Activated T-cell treated with anti-CD3 and anti-CD28 coated beads, Interleukin-2, amount 50 U/mL, for 24 hours (primary cell): Measurements from ENCODE around the gene SLC38A7.

ENCODE experiments used
- DNase-seq: peaks from one replicate; pipeline ENCODE4 v3.0.0-alpha.2; 2020
- H3K27ac Mint-ChIP-seq: 2 replicates; pipeline ENCODE4 v1.8.0; 2020; ENCODE audit warnings: mild to moderate bottlenecking, mixed read lengths
- H3K27me3 Mint-ChIP-seq: 2 replicates; pipeline ENCODE4 v1.8.0; 2020; ENCODE audit warnings: mixed read lengths
- H3K36me3 Mint-ChIP-seq: 2 replicates; pipeline ENCODE4 v1.8.0; 2020; ENCODE audit warnings: low read depth, mixed read lengths
- H3K4me1 Mint-ChIP-seq: 2 replicates; pipeline ENCODE4 v1.8.0; 2020; ENCODE audit warnings: low read depth, mixed read lengths
- H3K4me3 Mint-ChIP-seq: 2 replicates; pipeline ENCODE4 v1.8.0; 2020; ENCODE audit warnings: mild to moderate bottlenecking, moderate library complexity, mixed read lengths
- H3K9me3 Mint-ChIP-seq: 2 replicates; pipeline ENCODE4 v1.8.0; 2020; ENCODE audit warnings: mixed read lengths

The SLC38A7 gene

DNA sequence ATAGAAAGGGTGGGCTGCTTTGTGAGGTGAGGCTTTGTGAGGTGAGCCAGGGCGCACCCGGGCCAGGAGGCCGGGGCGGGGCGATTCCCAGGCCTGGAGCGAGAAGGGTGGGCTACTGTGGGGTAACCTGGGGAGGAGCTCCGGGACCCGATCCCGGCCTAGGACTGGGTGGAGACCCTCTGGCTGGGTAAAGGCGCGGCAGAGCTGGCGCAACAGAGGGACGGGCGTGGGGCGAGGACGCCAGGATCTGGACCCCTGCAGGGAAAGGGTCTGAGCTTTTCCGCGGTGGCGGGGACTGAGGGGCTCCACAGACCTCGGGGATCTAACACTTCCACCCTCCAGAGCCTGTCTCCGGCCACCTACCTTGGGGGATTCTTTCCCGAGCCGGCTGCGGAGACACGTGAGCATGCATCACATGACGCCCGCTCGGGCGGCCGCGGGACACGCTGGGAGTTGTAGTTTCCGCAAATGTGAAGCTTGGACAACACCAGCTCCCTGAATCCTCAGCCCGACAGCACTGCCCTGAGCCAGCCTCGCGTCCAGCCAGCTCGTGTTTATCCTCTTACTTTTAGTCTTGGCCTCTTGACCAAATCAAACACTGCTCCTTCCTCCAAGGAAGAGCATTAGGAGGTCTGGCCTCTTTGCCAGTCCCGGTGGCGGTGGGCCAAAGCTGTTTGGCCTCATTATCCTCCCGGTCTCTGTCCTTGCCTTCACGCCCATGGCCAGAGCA lies at the start of gene SLC38A7:
Gene SLC38A7, minus strand, starts transcription at position 417 of the 730 bp plus-strand sequence. CDS start 4,644 bp downstream, outside the sequence.
- Mint-ChIP-seq H3K9me3 (no peaks in the 10 kb centered on the region), H3K4me3 (peak within 1 kb of the TSS; percentile 94), H3K27ac (peak within 1 kb of the TSS; percentile 92), H3K4me1 (peaks cover 19% of the 10 kb centered on the region), H3K27me3 (no peaks in the 10 kb centered on the region), H3K36me3 (peaks cover 13% of the 10 kb centered on the region)
- DNase-seq, result peak; percentile 83

DNA sequence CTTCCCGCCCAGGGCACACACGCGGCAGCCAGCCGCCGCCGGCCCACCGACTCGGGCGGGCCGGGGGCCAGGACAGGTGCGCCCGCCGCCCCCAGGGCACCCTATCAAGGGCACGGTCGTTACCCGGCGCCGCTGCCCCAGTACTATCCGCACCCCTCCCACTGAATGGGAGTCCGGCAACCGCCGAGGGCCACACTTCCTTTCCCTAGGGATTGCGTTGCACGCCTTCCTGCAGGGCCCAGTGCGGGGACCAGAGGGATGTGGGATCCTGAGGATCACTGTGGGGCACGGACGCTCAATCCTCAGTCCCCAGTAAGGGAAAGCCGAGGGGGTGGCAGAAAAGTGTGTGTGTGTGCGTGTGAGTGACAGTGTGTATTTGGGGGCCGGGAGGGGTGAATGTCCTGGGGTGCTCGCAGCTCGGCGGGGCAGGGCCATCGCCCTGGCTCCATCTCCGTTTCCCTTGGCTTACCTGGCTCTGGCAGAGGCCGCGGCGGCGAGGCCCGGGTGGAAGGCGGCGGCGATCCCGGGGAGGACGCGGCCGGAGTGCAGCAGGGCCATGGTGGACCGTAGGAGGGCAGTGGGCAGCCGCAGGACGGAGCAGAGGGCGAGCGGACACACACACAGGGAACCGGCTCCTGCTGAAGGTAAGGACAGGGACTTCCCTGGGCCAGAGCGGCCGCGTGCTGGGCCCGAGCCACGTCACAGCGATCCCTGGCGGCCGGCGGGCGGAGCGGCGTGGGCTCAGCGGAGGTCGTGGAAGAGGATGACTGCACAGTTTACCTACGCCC lies 49.3 kb upstream of the SLC38A7 start, which contains the start of gene GOT2:
Gene GOT2, minus strand, starts transcription at position 646 of the 788 bp plus-strand sequence. Its CDS starts 88 bp downstream, at position 558.
- Mint-ChIP-seq H3K36me3 (peaks cover 43% of the 10 kb centered on the region), H3K27ac (peak within 1 kb of the TSS; percentile 98), H3K4me1 (peaks cover 47% of the 10 kb centered on the region), H3K9me3 (no peaks in the 10 kb centered on the region), H3K27me3 (no peaks in the 10 kb centered on the region), H3K4me3 (peak within 1 kb of the TSS; percentile 96)
- DNase-seq, result peak; percentile 91

- Mint-ChIP-seq H3K27ac (peak overlapping the region; percentile 91), H3K27me3 (no peaks in the 10 kb centered on the region), H3K36me3 (peaks cover 47% of the 10 kb centered on the region), H3K4me1 (peaks cover 50% of the 10 kb centered on the region), H3K4me3 (peak overlapping the region; percentile 96), H3K9me3 (no peaks in the 10 kb centered on the region)
- DNase-seq, result no peak
These were observed 48.7 kb upstream of the SLC38A7 start for GRCh38 chr16:58733248-58733670.

DNA sequence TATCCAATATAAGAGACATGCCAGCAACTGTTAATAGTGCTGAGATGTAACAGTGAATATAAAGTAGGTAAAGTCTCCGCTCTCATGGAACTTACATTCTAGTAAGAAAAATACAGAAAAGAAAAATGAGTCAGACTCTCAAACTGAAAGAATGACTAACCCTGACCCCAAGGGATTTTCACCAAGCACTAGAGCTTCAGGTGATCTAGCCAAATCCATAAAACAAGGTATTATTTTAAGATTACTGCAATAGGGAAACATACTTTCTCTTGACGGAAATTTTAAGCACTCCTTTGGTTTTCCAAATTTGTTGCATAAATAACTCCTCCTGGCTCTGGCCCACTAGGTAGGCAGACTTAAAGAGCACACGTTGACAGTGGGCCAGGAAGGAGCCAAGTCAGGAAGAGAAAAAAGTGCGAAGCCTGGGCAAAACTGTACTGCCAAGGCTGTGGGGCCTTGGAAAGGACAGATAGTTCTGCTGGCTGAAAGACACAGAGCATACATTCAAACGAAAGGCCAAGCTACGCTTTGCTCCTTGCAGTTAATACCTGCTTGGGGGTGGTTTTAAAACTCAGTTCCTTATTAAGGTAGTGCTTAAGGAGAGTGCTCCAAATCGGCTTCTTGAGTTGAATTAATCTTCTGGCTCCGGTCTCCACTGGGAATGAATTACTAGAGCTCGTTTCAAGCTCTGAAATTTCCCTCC lies 48.1 kb upstream of the SLC38A7 start:
- peaks cover 53% of the 10 kb centered on the region for H3K36me3 Mint-ChIP-seq
- peak overlapping the region; percentile 91 for H3K27ac Mint-ChIP-seq
- peak; percentile 37 for DNase-seq
- no peaks in the 10 kb centered on the region for H3K9me3 Mint-ChIP-seq
- no peaks in the 10 kb centered on the region for H3K27me3 Mint-ChIP-seq
- H3K4me1 Mint-ChIP-seq, result peaks cover 54% of the 10 kb centered on the region
- peak overlapping the region; percentile 96 for H3K4me3 Mint-ChIP-seq

DNA sequence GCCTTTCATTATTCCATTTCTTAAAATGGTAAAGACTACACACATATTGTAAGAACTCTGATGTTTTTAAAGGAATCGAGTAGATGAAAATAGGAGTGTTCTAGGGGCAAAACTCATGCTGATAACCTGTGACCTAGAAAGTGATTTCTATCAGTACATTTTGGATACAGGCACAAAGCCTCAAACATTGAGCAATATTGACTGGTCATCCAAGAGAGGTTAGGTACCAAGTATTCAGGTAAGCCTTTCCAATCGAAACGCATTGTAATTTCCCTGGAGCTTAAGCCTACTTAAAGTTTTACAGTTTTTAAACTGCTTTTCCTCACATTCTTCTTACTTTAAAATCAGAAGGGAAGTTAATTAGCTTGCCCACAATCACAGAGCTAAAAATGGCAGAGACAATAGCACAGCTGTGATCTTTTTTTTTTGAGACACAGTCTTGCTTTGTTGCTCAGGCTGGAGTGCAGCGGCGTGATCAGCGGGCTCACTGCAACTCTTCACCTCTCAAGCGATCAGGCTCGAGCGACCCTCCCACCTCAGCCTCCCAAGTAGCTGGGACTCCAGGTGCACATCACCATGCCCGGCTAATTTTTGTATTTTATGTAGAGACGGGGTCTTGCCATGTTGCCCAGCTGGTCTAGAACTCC lies 46.3 kb upstream of the SLC38A7 start:
- peaks cover 58% of the 10 kb centered on the region for H3K36me3 Mint-ChIP-seq
- no peak for DNase-seq
- peaks cover 57% of the 10 kb centered on the region for H3K4me1 Mint-ChIP-seq
- no peak overlapping the region for H3K4me3 Mint-ChIP-seq
- no peak overlapping the region for H3K27ac Mint-ChIP-seq
- H3K9me3 Mint-ChIP-seq, result no peaks in the 10 kb centered on the region
- no peaks in the 10 kb centered on the region for H3K27me3 Mint-ChIP-seq

- Mint-ChIP-seq H3K4me1 (peaks cover 46% of the 10 kb centered on the region), H3K36me3 (peaks cover 72% of the 10 kb centered on the region), H3K27me3 (no peaks in the 10 kb centered on the region), H3K9me3 (no peaks in the 10 kb centered on the region), H3K4me3 (no peak overlapping the region), H3K27ac (no peak overlapping the region)
- no peak for DNase-seq
These were observed 43.4 kb upstream of the SLC38A7 start for GRCh38 chr16:58727796-58728568.

GRCh38 chr16:58727028-58727781 lies 42.6 kb upstream of the SLC38A7 start:
- no peaks in the 10 kb centered on the region for H3K27me3 Mint-ChIP-seq
- H3K4me1 Mint-ChIP-seq, result peaks cover 38% of the 10 kb centered on the region
- H3K4me3 Mint-ChIP-seq, result no peak overlapping the region
- DNase-seq, result no peak
- H3K27ac Mint-ChIP-seq, result peak overlapping the region; percentile 4
- peaks cover 74% of the 10 kb centered on the region for H3K36me3 Mint-ChIP-seq
- H3K9me3 Mint-ChIP-seq, result no peaks in the 10 kb centered on the region

- Mint-ChIP-seq H3K27ac (no peak overlapping the region), H3K4me1 (peaks cover 6% of the 10 kb centered on the region), H3K27me3 (no peaks in the 10 kb centered on the region), H3K4me3 (no peak overlapping the region), H3K36me3 (peaks cover 76% of the 10 kb centered on the region), H3K9me3 (no peaks in the 10 kb centered on the region)
- DNase-seq, result no peak
These were observed 38.5 kb upstream of the SLC38A7 start for GRCh38 chr16:58723109-58723508.

GRCh38 chr16:58717994-58718393 lies 33.4 kb upstream of the SLC38A7 start:
- H3K4me1 Mint-ChIP-seq, result no peaks in the 10 kb centered on the region
- H3K27me3 Mint-ChIP-seq, result no peaks in the 10 kb centered on the region
- H3K36me3 Mint-ChIP-seq, result peaks cover 88% of the 10 kb centered on the region
- H3K27ac Mint-ChIP-seq, result no peak overlapping the region
- H3K4me3 Mint-ChIP-seq, result no peak overlapping the region
- DNase-seq, result no peak
- no peaks in the 10 kb centered on the region for H3K9me3 Mint-ChIP-seq

DNA sequence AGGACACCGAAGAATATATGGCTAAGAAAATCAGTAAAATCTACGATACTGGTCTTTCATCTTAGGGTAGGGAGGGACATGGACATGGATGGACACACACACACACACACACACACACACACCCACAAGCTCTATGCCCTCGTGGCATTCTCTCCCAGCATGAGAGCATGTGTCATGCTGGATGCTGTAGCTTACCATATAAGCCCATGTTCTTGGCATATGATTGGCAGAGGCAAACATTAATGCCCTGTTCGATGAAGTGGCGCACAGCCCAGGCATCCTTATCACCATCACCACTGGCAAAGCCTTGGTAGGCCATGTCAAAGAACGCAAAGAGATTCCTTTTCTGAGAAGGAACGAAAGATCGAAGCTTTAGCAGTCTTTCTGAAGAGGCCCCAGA lies 31.9 kb upstream of the SLC38A7 start:
- Mint-ChIP-seq H3K4me3 (no peak overlapping the region), H3K9me3 (no peaks in the 10 kb centered on the region), H3K36me3 (peaks cover 88% of the 10 kb centered on the region), H3K27me3 (no peaks in the 10 kb centered on the region), H3K4me1 (no peaks in the 10 kb centered on the region), H3K27ac (no peak overlapping the region)
- no peak for DNase-seq

DNA sequence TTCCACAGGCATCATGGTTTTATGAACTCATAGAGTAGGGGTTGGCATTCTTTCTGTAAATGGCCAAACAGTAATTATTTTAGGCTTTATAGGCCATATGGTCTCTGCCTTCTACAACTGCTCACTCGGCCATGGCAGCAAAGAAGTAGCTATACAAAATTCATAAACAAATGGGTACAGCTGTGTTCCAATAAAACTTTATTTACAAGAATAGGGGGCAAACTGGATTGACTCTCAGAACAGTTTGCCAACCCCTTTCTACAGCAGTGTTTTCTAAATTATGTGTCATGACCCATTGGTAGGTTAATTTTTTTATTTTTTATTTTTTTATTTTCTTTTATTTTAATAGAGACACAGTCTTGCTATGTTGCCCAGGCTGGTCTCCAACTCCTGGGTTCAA lies 29.2 kb upstream of the SLC38A7 start:
- peaks cover 88% of the 10 kb centered on the region for H3K36me3 Mint-ChIP-seq
- no peaks in the 10 kb centered on the region for H3K9me3 Mint-ChIP-seq
- no peak overlapping the region for H3K4me3 Mint-ChIP-seq
- no peak overlapping the region for H3K27ac Mint-ChIP-seq
- H3K4me1 Mint-ChIP-seq, result no peaks in the 10 kb centered on the region
- no peak for DNase-seq
- no peaks in the 10 kb centered on the region for H3K27me3 Mint-ChIP-seq

DNA sequence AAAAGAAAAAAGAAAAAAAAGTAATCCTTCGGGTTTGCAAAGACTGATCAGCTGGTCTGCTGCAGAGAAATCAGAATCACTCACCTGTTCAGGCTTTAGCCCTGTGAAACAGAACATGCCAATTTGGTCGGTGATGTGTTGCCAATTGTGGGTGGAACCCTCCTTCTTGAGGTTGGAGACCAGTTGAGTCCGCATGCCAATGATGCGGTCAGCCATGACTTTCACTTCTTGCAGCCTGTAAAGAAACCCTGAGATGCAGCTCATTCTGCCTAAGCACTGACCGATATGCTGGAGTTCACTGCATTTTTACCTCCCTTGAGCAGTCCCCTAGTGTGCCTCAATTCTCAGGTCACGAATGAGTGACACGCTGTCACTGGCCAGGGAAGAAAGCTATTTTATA lies 24.8 kb upstream of the SLC38A7 start:
- no peaks in the 10 kb centered on the region for H3K9me3 Mint-ChIP-seq
- peaks cover 89% of the 10 kb centered on the region for H3K36me3 Mint-ChIP-seq
- no peaks in the 10 kb centered on the region for H3K4me1 Mint-ChIP-seq
- H3K4me3 Mint-ChIP-seq, result no peak overlapping the region
- DNase-seq, result no peak
- H3K27me3 Mint-ChIP-seq, result no peaks in the 10 kb centered on the region
- no peak overlapping the region for H3K27ac Mint-ChIP-seq

DNA sequence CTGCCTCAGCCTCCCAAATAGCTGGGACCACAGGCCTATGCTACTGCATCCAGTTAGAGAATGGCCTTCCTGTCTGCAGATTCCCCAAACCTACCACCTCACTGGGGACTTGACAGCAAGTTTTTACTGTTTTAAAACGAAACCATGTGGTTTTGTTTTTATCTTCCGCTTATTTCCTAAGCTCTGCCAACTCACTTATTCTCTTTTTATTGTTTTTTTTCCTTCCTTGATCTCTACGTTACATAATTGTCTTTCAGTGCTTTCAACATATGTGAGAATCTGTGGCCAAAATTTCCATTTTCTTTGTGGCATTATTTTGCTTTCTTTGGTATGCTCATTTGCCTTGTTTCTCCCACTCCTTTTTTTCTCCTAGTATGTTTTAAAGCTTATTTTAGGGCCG lies 14.6 kb upstream of the SLC38A7 start:
- no peak overlapping the region for H3K4me3 Mint-ChIP-seq
- H3K9me3 Mint-ChIP-seq, result no peaks in the 10 kb centered on the region
- no peak overlapping the region for H3K27ac Mint-ChIP-seq
- no peak for DNase-seq
- H3K27me3 Mint-ChIP-seq, result no peaks in the 10 kb centered on the region
- peaks cover 5% of the 10 kb centered on the region for H3K36me3 Mint-ChIP-seq
- H3K4me1 Mint-ChIP-seq, result peaks cover 3% of the 10 kb centered on the region
